GM12878 (cell line): ENCODE results near the gene UQCR11. TPM values are rescaled to one million over a fixed set of nuclear protein-coding genes. Genes with fewer than 3 reads are reported as not detected.

ENCODE experiments used
- ATAC-seq: fragments of 200-7000 bp; cut with Tn5 transposase; 3 replicates; pipeline ENCODE4 v1.9.1; 2020; ENCODE audit warnings: mild to moderate bottlenecking, moderate library complexity
- BruUV-seq: library from RNA; stranded (reverse); fragments of 400-500 nt; replicated peaks from 2 replicates; lab custom pipeline; 2021; lab: Mats Ljungman, UMichigan
- CTCF ChIA-PET: fragments of 300-600 bp; sonication (Branson Sonifier 250); formaldehyde crosslinking; extraction: SDS; loops from one replicate; lab custom pipeline; 2021; ENCODE audit warnings: inconsistent platforms; lab: Yijun Ruan, JAX
- POLR2A ChIA-PET: fragments of 350-600 bp; formaldehyde crosslinking; extraction: SDS; loops from one replicate; lab custom pipeline; 2021; ENCODE audit warnings: inconsistent platforms; lab: Charles Lee
- RAD21 ChIA-PET: fragments of 300-600 bp; sonication (Branson Sonifier 250); formaldehyde crosslinking; loops from one replicate; lab custom pipeline; 2023; ENCODE audit warnings: antibody characterized with exemption; ENCODE audit not compliant: unreplicated experiment; lab: Charles Lee
- SMC1A ChIA-PET: fragments of 300-600 bp; sonication (Branson Sonifier 250); formaldehyde crosslinking; loops from one replicate; lab custom pipeline; 2023; ENCODE audit not compliant: unreplicated experiment, uncharacterized antibody; lab: Charles Lee
- DNase-seq: peaks from one replicate; pipeline ENCODE4 v3.0.0-alpha.2; 2011; ENCODE audit warnings: low read depth, low spot score
- FAIRE-seq: peaks from 3 replicates; lab custom pipeline; 2011; peaks lifted over from hg19 to GRCh38; lab: Jason Lieb, UNC
- H2AFZ ChIP-seq: 2 replicates; pipeline ENCODE4 v1.6.0; 2011; ENCODE audit warnings: low read depth, low read length, control low read depth; ENCODE audit not compliant: control insufficient read depth
- H3K27ac ChIP-seq: 2 replicates; pipeline ENCODE4 v1.5.1; 2011; ENCODE audit warnings: control low read depth; ENCODE audit not compliant: control insufficient read depth, insufficient read depth
- H3K27me3 ChIP-seq, 2 experiments: replicated peaks in 1 of 2; 2 replicates each; pipeline versions ENCODE4 v1.6.0 to v1.6.1; 2011; ENCODE audit warnings: low read length in 1 of 2; ENCODE audit not compliant: control insufficient read depth in 2 of 2, insufficient read depth in 2 of 2
- H3K36me3 ChIP-seq, 2 experiments: 2 replicates each; pipeline ENCODE4 v1.5.1; 2011; ENCODE audit warnings: low read length in 1 of 2; ENCODE audit not compliant: control insufficient read depth in 2 of 2, insufficient read depth in 2 of 2
- H3K4me1 ChIP-seq: 2 replicates; pipeline ENCODE4 v1.6.1; 2011; ENCODE audit warnings: mild to moderate bottlenecking, low read length, moderate library complexity, mixed read lengths; ENCODE audit not compliant: control insufficient read depth, insufficient read depth
- H3K4me2 ChIP-seq: 2 replicates; pipeline ENCODE4 v1.6.0; 2011; ENCODE audit warnings: control low read depth; ENCODE audit not compliant: control insufficient read depth, insufficient read depth
- H3K4me3 ChIP-seq: fragments of 200-600 bp; sonication (generic); 2 replicates; pipeline ENCODE4 v1.5.1; 2016
- H3K79me2 ChIP-seq: 2 replicates; pipeline ENCODE4 v1.6.0; 2011; ENCODE audit warnings: low read length; ENCODE audit not compliant: control insufficient read depth, insufficient read depth
- H3K9ac ChIP-seq: 2 replicates; pipeline ENCODE4 v1.8.0; 2011; ENCODE audit warnings: low read length, control low read depth, mixed read lengths; ENCODE audit not compliant: control insufficient read depth, insufficient read depth
- H3K9me3 ChIP-seq: replicated peaks from 3 replicates; pipeline ENCODE4 v1.5.1; 2011; ENCODE audit warnings: mild to moderate bottlenecking, low read length; ENCODE audit not compliant: control insufficient read depth, insufficient read depth
- H4K20me1 ChIP-seq: 2 replicates; pipeline ENCODE4 v1.6.0; 2011; ENCODE audit not compliant: control insufficient read depth, insufficient read depth
- CREB1 ChIP-seq: IDR thresholded peaks from 2 replicates; pipeline ENCODE4 v1.6.1; 2012; ENCODE audit warnings: low read depth, mild to moderate bottlenecking, inconsistent platforms
- DPF2 ChIP-seq: fragments of 450-650 bp; IDR thresholded peaks from 2 replicates; pipeline ENCODE4 v1.6.1; 2017; ENCODE audit warnings: mild to moderate bottlenecking
- EGR1 ChIP-seq, 2 experiments: IDR thresholded peaks; 1 replicate in 1 of 2; 2 replicates in 1 of 2; pipeline ENCODE4 v1.6.1; 2011 to 2012; ENCODE audit warnings: low read depth in 2 of 2, low read length in 2 of 2, borderline replicate concordance in 1 of 2, mild to moderate bottlenecking in 1 of 2, moderate library complexity in 1 of 2
- ESRRA ChIP-seq: IDR thresholded peaks from 2 replicates; pipeline ENCODE4 v1.6.1; 2012; ENCODE audit warnings: mild to moderate bottlenecking, low read length, improper control_type of control experiment
- EZH2 ChIP-seq: IDR thresholded peaks from 2 replicates; pipeline ENCODE4 v1.6.1; 2012; ENCODE audit warnings: low read depth, mild to moderate bottlenecking, control low read depth, inconsistent platforms, low read length, borderline replicate concordance; ENCODE audit not compliant: control insufficient read depth
- JUNB ChIP-seq: IDR thresholded peaks from 2 replicates; pipeline ENCODE4 v1.6.1; 2016; ENCODE audit warnings: antibody characterized with exemption, mild to moderate bottlenecking
- MEF2B ChIP-seq: fragments of 450-650 bp; IDR thresholded peaks from 2 replicates; pipeline ENCODE4 v1.6.1; 2018; ENCODE audit warnings: mild to moderate bottlenecking, moderate library complexity; ENCODE audit not compliant: partially characterized antibody, poor library complexity, severe bottlenecking
- POLR2A ChIP-seq: IDR thresholded peaks from 2 replicates; pipeline ENCODE4 v1.6.1; 2011; ENCODE audit warnings: low read depth, mild to moderate bottlenecking, low read length
- RAD21 ChIP-seq: IDR thresholded peaks from 2 replicates; pipeline ENCODE4 v1.6.1; 2011; ENCODE audit warnings: mild to moderate bottlenecking, low read depth, low read length, moderate library complexity; ENCODE audit not compliant: insufficient read depth
- RB1 ChIP-seq: fragments of 450-650 bp; formaldehyde crosslinking; IDR thresholded peaks from 2 replicates; pipeline ENCODE4 v1.6.1; 2017; ENCODE audit warnings: mild to moderate bottlenecking, borderline replicate concordance
- RFX5 ChIP-seq: IDR thresholded peaks from 2 replicates; pipeline ENCODE4 v1.6.1; 2011; ENCODE audit warnings: low read depth, low read length, improper control_type of control experiment
- RUNX3 ChIP-seq: IDR thresholded peaks from 2 replicates; pipeline ENCODE4 v1.6.1; 2012; ENCODE audit warnings: low read length, inconsistent platforms
- SIX5 ChIP-seq: IDR thresholded peaks from 2 replicates; pipeline ENCODE4 v1.6.1; 2011; ENCODE audit warnings: mild to moderate bottlenecking, low read depth, low read length, moderate library complexity; ENCODE audit not compliant: severe bottlenecking
- STAT1 ChIP-seq: fragments of 450-650 bp; conservative IDR thresholded peaks from 2 replicates; pipeline ENCODE4 v1.6.1; 2014; ENCODE audit warnings: antibody characterized with exemption, mild to moderate bottlenecking
- YY1 ChIP-seq: IDR thresholded peaks from 2 replicates; pipeline ENCODE4 v1.6.1; 2011; ENCODE audit warnings: low read depth, mild to moderate bottlenecking, low read length
- WGBS: methylation state at CpG from one replicate; pipeline ENCODE4 v1.1.6; 2016; ENCODE audit warnings: low lambda C conversion rate; ENCODE audit not compliant: insufficient replicate concordance, insufficient coverage; ENCODE audit errors: missing lambda C conversion rate; 5-methylcytosine and 5-hydroxymethylcytosine counted together
- in situ Hi-C: fragments of 300-500 bp; cut with MboI; formaldehyde crosslinking; loops from 9 replicates; pipeline ENCODE4 v1.14.3; 2018; ENCODE audit warnings: mixed read lengths
- intact Hi-C: fragments of 100-400 bp; cut with micrococcal nuclease; formaldehyde crosslinking; loops from one replicate; pipeline ENCODE4 v1.14.2; 2022; ENCODE audit not compliant: unreplicated experiment
- polyA plus RNA-seq, 11 experiments: library from polyadenylated mRNA; depleted of rRNA in 4 of 11; unstranded in 6 of 11; stranded (reverse) in 5 of 11; fragments of >200 nt; fragmentation: Nextera tagmentation in 4 of 11; fragmentation: Illumina TruSeq in 1 of 11; extraction: Ambion mirVana in 4 of 11; extraction: Trizol in 1 of 11; gene quantifications; 1 replicate in 1 of 11; 2 replicates in 10 of 11; pipeline versions ENCODE4 v1.2.1 to v1.2.3, GENCODE V29; 2011 to 2016; ENCODE audit warnings: inconsistent platforms in 2 of 11, missing spikeins in 2 of 11, low read depth in 1 of 11
- total RNA-seq, 4 experiments: library from RNA; depleted of rRNA in 3 of 4; stranded (reverse); fragments of >200 nt in 3 of 4; fragmentation: Illumina TruSeq in 1 of 4; extraction: Trizol in 1 of 4; gene quantifications; 2 replicates each; pipeline versions ENCODE4 v1.2.1 to v1.2.3, GENCODE V29; 2013 to 2021
- TF ChIP-seq, protein P1 (sequence below): IDR thresholded peaks from 2 replicates; pipeline ENCODE4 v1.6.1; 2011; ENCODE audit warnings: low read depth, low read length, improper control_type of control experiment, borderline replicate concordance
- TF ChIP-seq, protein P2 (sequence below): fragments of 450-650 bp; IDR thresholded peaks from 2 replicates; pipeline ENCODE4 v1.6.1; 2017; ENCODE audit warnings: mild to moderate bottlenecking
- TF ChIP-seq, protein P3 (sequence below): fragments of 450-650 bp; IDR thresholded peaks from 2 replicates; pipeline ENCODE4 v1.6.1; 2016; ENCODE audit warnings: mild to moderate bottlenecking

Gene UQCR11
- total and polyA plus RNA-seq, 10 of the 15 experiments (the other 5 are each of a cell fraction or from before 2014, with no cell fraction given), result 28.6 to 586 (median 193) TPM

DNA sequence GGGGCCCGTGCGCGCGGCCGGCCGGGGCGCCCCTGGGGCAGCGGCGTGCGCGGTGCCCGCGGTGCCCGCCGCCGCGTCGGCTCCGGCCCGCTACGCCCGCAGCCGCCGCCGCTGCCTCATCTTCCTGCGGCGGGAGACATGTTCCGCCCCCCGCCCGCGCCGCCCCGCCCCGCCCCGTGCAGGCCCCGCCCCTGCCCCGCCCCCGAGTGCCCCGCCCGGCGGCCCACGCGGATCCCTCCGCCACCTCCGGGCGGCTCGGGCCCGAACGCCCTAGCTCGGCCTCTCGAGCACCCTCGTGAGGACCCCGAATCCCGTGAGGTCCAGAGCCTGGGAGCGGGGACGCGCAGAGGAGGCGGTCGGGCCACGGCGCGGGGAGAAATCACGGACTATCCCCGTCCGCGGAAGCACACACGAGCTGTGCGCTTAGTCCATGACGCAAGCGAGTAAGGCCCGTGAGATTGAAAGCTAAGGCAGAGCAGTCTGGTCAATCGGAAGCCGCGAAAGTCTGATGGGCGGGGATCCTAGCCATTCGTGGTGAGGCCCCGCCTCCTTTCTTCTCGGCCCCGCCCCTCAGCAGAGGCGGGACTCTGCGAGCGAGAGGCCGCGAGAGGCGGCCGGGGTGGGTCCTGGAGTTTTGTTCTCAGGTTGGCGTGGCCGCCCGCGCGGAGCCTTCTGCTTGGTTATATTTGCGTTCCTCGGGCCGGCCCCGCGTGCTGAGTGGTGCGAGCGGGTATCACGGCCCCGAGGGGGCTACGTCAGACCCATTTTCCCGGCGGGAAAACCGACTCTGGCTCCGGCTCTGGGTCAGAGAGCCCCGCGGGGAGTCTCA is 47.4 kb upstream of the UQCR11 start, which contains the start of gene TCF3:
Gene TCF3 (minus strand): TSS at position 145 of the 829 bp plus-strand sequence. CDS start 2,367 bp downstream, outside the sequence.
- BruUV-seq, result TSS peak; percentile 94
- Histone ChIP-seq H3K4me2 (peak within 1 kb of the TSS; percentile 73; the same call in 1 of the 2 replicates), H2AFZ (peak within 1 kb of the TSS; percentile 98), H3K4me1 (peaks cover 23% of the 10 kb centered on the region), H3K27me3 (no peaks in the 10 kb centered on the region), H3K36me3 (peaks cover 0 to 3% of the 10 kb centered on the region in 2 experiments; a peak in 3 of 4 replicates), H3K9me3 (no peaks in the 10 kb centered on the region), H3K79me2 (peaks cover 43% of the 10 kb centered on the region), H3K27ac (peak within 1 kb of the TSS; percentile 100), H3K4me3 (peak within 1 kb of the TSS; percentile 91), H3K9ac (peak within 1 kb of the TSS; percentile 97), H4K20me1 (no peaks in the 10 kb centered on the region)
- DNase-seq (peak; percentile 95), ATAC-seq (peak; percentile 76), FAIRE-seq (peak; percentile 99)
- RAD21 ChIA-PET, result interaction anchor here (0.8 to 2.5 kb wide), 4 partner anchors 9 to 62 kb away, joined by 3 to 6 read pairs (median 4); no protein-coding TSS in a partner anchor
- SMC1A ChIA-PET, result interaction anchor here (0.6 to 1.9 kb wide), 4 partner anchors 9 to 60 kb away, joined by 3 to 7 read pairs (median 5); partner anchors contain the start of gene MBD3
- in situ Hi-C loops, result no loop called here
- WGBS, result under 1% methylated on average over 66 of the region's 107 CpGs
- CTCF ChIA-PET, result interaction anchor here (0.9 to 1.2 kb wide), 3 partner anchors 9 to 20 kb away, joined by 3 to 4 read pairs (median 4); no protein-coding TSS in a partner anchor
- intact Hi-C loops, result no loop called here
- POLR2A ChIA-PET, result interaction anchor here (0.5 to 2.7 kb wide), 7 partner anchors 9 to 106 kb away, joined by 3 to 13 read pairs (median 7); partner anchors contain the start of genes MBD3 and UQCR11
- TF ChIP-seq RAD21 (no peak), RFX5 (no peak), SIX5 (peak; percentile 13), POLR2A (peak; percentile 71), YY1 (peak; percentile 47; the same call in 1 of the 2 replicates), JUNB (peak; percentile 12; the same call in 1 of the 2 replicates), ESRRA (peak; percentile 41), STAT1 (peak; percentile 83), RB1 (peak; percentile 94; the same call in 1 of the 2 replicates), DPF2 (peak; percentile 100), EZH2 (no peak), EGR1 (IDR thresholded peaks at IDR 0.05; ENCODE audit: borderline replicate concordance in 1 of 2, low read depth in 2 of 2, low read length in 2 of 2) (peak in 1 of 2 experiments; percentile 55; a peak in 2 of 3 replicates), CREB1 (peak; percentile 99), RUNX3 (peak; percentile 59), MEF2B (peak; percentile 75)
- TF ChIP-seq, protein P1, sequence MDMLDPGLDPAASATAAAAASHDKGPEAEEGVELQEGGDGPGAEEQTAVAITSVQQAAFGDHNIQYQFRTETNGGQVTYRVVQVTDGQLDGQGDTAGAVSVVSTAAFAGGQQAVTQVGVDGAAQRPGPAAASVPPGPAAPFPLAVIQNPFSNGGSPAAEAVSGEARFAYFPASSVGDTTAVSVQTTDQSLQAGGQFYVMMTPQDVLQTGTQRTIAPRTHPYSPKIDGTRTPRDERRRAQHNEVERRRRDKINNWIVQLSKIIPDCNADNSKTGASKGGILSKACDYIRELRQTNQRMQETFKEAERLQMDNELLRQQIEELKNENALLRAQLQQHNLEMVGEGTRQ, result no peak
- TF ChIP-seq, protein P2, sequence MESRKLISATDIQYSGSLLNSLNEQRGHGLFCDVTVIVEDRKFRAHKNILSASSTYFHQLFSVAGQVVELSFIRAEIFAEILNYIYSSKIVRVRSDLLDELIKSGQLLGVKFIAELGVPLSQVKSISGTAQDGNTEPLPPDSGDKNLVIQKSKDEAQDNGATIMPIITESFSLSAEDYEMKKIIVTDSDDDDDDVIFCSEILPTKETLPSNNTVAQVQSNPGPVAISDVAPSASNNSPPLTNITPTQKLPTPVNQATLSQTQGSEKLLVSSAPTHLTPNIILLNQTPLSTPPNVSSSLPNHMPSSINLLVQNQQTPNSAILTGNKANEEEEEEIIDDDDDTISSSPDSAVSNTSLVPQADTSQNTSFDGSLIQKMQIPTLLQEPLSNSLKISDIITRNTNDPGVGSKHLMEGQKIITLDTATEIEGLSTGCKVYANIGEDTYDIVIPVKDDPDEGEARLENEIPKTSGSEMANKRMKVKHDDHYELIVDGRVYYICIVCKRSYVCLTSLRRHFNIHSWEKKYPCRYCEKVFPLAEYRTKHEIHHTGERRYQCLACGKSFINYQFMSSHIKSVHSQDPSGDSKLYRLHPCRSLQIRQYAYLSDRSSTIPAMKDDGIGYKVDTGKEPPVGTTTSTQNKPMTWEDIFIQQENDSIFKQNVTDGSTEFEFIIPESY, result peak; percentile 38; the same call in 1 of the 2 replicates
- TF ChIP-seq, protein P3, sequence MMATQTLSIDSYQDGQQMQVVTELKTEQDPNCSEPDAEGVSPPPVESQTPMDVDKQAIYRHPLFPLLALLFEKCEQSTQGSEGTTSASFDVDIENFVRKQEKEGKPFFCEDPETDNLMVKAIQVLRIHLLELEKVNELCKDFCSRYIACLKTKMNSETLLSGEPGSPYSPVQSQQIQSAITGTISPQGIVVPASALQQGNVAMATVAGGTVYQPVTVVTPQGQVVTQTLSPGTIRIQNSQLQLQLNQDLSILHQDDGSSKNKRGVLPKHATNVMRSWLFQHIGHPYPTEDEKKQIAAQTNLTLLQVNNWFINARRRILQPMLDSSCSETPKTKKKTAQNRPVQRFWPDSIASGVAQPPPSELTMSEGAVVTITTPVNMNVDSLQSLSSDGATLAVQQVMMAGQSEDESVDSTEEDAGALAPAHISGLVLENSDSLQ, result peak; percentile 100
